ENCODE data around the gene S100A6.
"Not testable (repeated sequence)": the region's sequence is repeated elsewhere in the genome, so short reads cannot be mapped to it uniquely, and the experiment has no call there.

S100A6 gene

GRCh38 chr1:153563483-153563901 is 27.7 kb upstream of the S100A6 start:
- no peaks in the 10 kb centered on the region for H3K27me3 ChIP-seq (ENCODE audit: insufficient read depth, low read length)
- no peak overlapping the region for H2AFZ ChIP-seq (ENCODE audit: low read length)
- H3K4me2 ChIP-seq (ENCODE audit: low read length): no peak overlapping the region
- H3K4me1 ChIP-seq (ENCODE audit: insufficient read depth, low read length, severe bottlenecking): no peaks in the 10 kb centered on the region
- no peaks in the 10 kb centered on the region for H3K9me3 ChIP-seq (ENCODE audit: low read length)
- H3K36me3 ChIP-seq (ENCODE audit: insufficient read depth, low read length): no peaks in the 10 kb centered on the region
- no peak overlapping the region for H3K9ac ChIP-seq (ENCODE audit: low read length)
- no peak overlapping the region for H3K4me3 ChIP-seq (ENCODE audit: low read depth, low read length, poor library complexity, severe bottlenecking)
- TF ChIP-seq CTCF (IDR thresholded peaks at IDR 0.05; ENCODE audit: low read length): no peak
- TF ChIP-seq EZH2 (IDR thresholded peaks at IDR 0.05; ENCODE audit: borderline replicate concordance, low read length): no peak
- H4K20me1 ChIP-seq (ENCODE audit: insufficient read depth, low read length): no peaks in the 10 kb centered on the region
- H3K79me2 ChIP-seq (ENCODE audit: insufficient read depth, low read length): no peaks in the 10 kb centered on the region
- no peak overlapping the region for H3K27ac ChIP-seq (ENCODE audit: low read depth, low read length, poor library complexity, severe bottlenecking)
- H3K9me2 ChIP-seq (ENCODE audit: low read depth, low read length): no peaks in the 10 kb centered on the region
- no peaks in the 10 kb centered on the region for H3F3A ChIP-seq (ENCODE audit: insufficient read depth, low read length)

GRCh38 chr1:153562021-153562420 is 26.2 kb upstream of the S100A6 start:
- not testable (repeated sequence) for H3K9me2 ChIP-seq (ENCODE audit: low read depth, low read length); H3K27ac ChIP-seq (ENCODE audit: low read depth, low read length, poor library complexity, severe bottlenecking); H3K27me3 ChIP-seq (ENCODE audit: insufficient read depth, low read length); H3K79me2 ChIP-seq (ENCODE audit: insufficient read depth, low read length); H3K9me3 ChIP-seq (ENCODE audit: low read length); H3K9ac ChIP-seq (ENCODE audit: low read length); H3F3A ChIP-seq (ENCODE audit: insufficient read depth, low read length); H3K4me1 ChIP-seq (ENCODE audit: insufficient read depth, low read length, severe bottlenecking); H2AFZ ChIP-seq (ENCODE audit: low read length); H3K36me3 ChIP-seq (ENCODE audit: insufficient read depth, low read length); H4K20me1 ChIP-seq (ENCODE audit: insufficient read depth, low read length); H3K4me3 ChIP-seq (ENCODE audit: low read depth, low read length, poor library complexity, severe bottlenecking); H3K4me2 ChIP-seq (ENCODE audit: low read length)

GRCh38 chr1:153561466-153561985 is 25.7 kb upstream of the S100A6 start:
- no peak overlapping the region for H2AFZ ChIP-seq (ENCODE audit: low read length)
- no peak overlapping the region for H3K9ac ChIP-seq (ENCODE audit: low read length)
- H3K79me2 ChIP-seq (ENCODE audit: insufficient read depth, low read length): no peaks in the 10 kb centered on the region
- no peak overlapping the region for H3K4me3 ChIP-seq (ENCODE audit: low read depth, low read length, poor library complexity, severe bottlenecking)
- no peaks in the 10 kb centered on the region for H3K9me2 ChIP-seq (ENCODE audit: low read depth, low read length)
- H3K9me3 ChIP-seq (ENCODE audit: low read length): peaks cover 4% of the 10 kb centered on the region; the same call in 1 of the 2 replicates
- no peaks in the 10 kb centered on the region for H3K27me3 ChIP-seq (ENCODE audit: insufficient read depth, low read length)
- no peaks in the 10 kb centered on the region for H4K20me1 ChIP-seq (ENCODE audit: insufficient read depth, low read length)
- no peaks in the 10 kb centered on the region for H3K4me1 ChIP-seq (ENCODE audit: insufficient read depth, low read length, severe bottlenecking)
- H3K27ac ChIP-seq (ENCODE audit: low read depth, low read length, poor library complexity, severe bottlenecking): no peak overlapping the region
- H3K4me2 ChIP-seq (ENCODE audit: low read length): no peak overlapping the region
- no peaks in the 10 kb centered on the region for H3F3A ChIP-seq (ENCODE audit: insufficient read depth, low read length)
- no peak for TF ChIP-seq EZH2 (IDR thresholded peaks at IDR 0.05; ENCODE audit: borderline replicate concordance, low read length)
- TF ChIP-seq CTCF (IDR thresholded peaks at IDR 0.05; ENCODE audit: low read length): no peak
- H3K36me3 ChIP-seq (ENCODE audit: insufficient read depth, low read length): peaks cover 3% of the 10 kb centered on the region; the same call in 1 of the 2 replicates

GRCh38 chr1:153560771-153561465 is 25.1 kb upstream of the S100A6 start:
- Histone ChIP-seq H3K27me3 (ENCODE audit: insufficient read depth, low read length) (no peaks in the 10 kb centered on the region), H3K4me3 (ENCODE audit: low read depth, low read length, poor library complexity, severe bottlenecking) (no peak overlapping the region), H3K4me2 (ENCODE audit: low read length) (no peak overlapping the region), H3K36me3 (ENCODE audit: insufficient read depth, low read length) (peaks cover 3% of the 10 kb centered on the region; the same call in 1 of the 2 replicates), H3K9me2 (ENCODE audit: low read depth, low read length) (no peaks in the 10 kb centered on the region), H2AFZ (ENCODE audit: low read length) (no peak overlapping the region), H3F3A (ENCODE audit: insufficient read depth, low read length) (no peaks in the 10 kb centered on the region), H3K79me2 (ENCODE audit: insufficient read depth, low read length) (no peaks in the 10 kb centered on the region), H4K20me1 (ENCODE audit: insufficient read depth, low read length) (no peaks in the 10 kb centered on the region), H3K4me1 (ENCODE audit: insufficient read depth, low read length, severe bottlenecking) (no peaks in the 10 kb centered on the region), H3K27ac (ENCODE audit: low read depth, low read length, poor library complexity, severe bottlenecking) (no peak overlapping the region), H3K9ac (ENCODE audit: low read length) (no peak overlapping the region), H3K9me3 (ENCODE audit: low read length) (peaks cover 4% of the 10 kb centered on the region; the same call in 1 of the 2 replicates)
- TF ChIP-seq CTCF (IDR thresholded peaks at IDR 0.05; ENCODE audit: low read length): no peak
- no peak for TF ChIP-seq EZH2 (IDR thresholded peaks at IDR 0.05; ENCODE audit: borderline replicate concordance, low read length)
